Gastroesophageal sphincter (tissue), 3 donors: Measurements from ENCODE around the gene SCN11A.

ENCODE experiments used
- POLR2AphosphoS5 ChIP-seq: sonication (generic); formaldehyde crosslinking; IDR thresholded peaks from one replicate; pipeline ENCODE4 v1.6.1; 2017; ENCODE audit warnings: antibody characterized with exemption
- TF ChIP-seq, protein P1 (sequence below), 4 experiments: fragments of 200-600 bp in 2 of 4; fragments of 450-650 bp in 2 of 4; sonication (generic) in 1 of 4; IDR thresholded peaks; one replicate each; pipeline ENCODE4 v1.5.1; 2017 to 2019; ENCODE audit warnings: antibody characterized with exemption in 4 of 4, mild to moderate bottlenecking in 2 of 4, moderate library complexity in 2 of 4

GRCh38 chr3:39099242-39099641 is 47.5 kb upstream of the SCN11A start:
- TF ChIP-seq, protein P1, sequence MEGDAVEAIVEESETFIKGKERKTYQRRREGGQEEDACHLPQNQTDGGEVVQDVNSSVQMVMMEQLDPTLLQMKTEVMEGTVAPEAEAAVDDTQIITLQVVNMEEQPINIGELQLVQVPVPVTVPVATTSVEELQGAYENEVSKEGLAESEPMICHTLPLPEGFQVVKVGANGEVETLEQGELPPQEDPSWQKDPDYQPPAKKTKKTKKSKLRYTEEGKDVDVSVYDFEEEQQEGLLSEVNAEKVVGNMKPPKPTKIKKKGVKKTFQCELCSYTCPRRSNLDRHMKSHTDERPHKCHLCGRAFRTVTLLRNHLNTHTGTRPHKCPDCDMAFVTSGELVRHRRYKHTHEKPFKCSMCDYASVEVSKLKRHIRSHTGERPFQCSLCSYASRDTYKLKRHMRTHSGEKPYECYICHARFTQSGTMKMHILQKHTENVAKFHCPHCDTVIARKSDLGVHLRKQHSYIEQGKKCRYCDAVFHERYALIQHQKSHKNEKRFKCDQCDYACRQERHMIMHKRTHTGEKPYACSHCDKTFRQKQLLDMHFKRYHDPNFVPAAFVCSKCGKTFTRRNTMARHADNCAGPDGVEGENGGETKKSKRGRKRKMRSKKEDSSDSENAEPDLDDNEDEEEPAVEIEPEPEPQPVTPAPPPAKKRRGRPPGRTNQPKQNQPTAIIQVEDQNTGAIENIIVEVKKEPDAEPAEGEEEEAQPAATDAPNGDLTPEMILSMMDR (IDR thresholded peaks at IDR 0.05): no peak
- TF ChIP-seq POLR2AphosphoS5: no peak
